Nephron progenitor cell (in vitro differentiated cells): Measurements from ENCODE around the gene THSD7A.

Source experiments
- DNase-seq: peaks from one replicate; pipeline ENCODE4 v3.0.0; 2021
- H3K27ac Mint-ChIP-seq: 2 replicates; pipeline ENCODE4 v1.8.0; 2021; ENCODE audit warnings: mild to moderate bottlenecking, moderate library complexity, mixed read lengths
- H3K27me3 Mint-ChIP-seq: 2 replicates; pipeline ENCODE4 v1.8.0; 2021; ENCODE audit warnings: mild to moderate bottlenecking, low read depth, mixed read lengths; ENCODE audit not compliant: poor library complexity
- H3K36me3 Mint-ChIP-seq: 2 replicates; pipeline ENCODE4 v1.8.0; 2021; ENCODE audit warnings: low read depth, mixed read lengths
- H3K4me1 Mint-ChIP-seq: 2 replicates; pipeline ENCODE4 v1.8.0; 2021; ENCODE audit warnings: mixed read lengths
- H3K4me3 Mint-ChIP-seq: 2 replicates; pipeline ENCODE4 v1.8.0; 2021; ENCODE audit warnings: mild to moderate bottlenecking, moderate library complexity, mixed read lengths
- H3K9me3 Mint-ChIP-seq: 2 replicates; pipeline ENCODE4 v1.8.0; 2021; ENCODE audit warnings: mild to moderate bottlenecking, moderate library complexity, mixed read lengths
- CTCF ChIP-seq: fragments of 200-600 bp; sonication (generic); IDR thresholded peaks from 2 replicates; pipeline ENCODE4 v1.5.0; 2021; ENCODE audit warnings: antibody characterized with exemption

The THSD7A gene

DNA sequence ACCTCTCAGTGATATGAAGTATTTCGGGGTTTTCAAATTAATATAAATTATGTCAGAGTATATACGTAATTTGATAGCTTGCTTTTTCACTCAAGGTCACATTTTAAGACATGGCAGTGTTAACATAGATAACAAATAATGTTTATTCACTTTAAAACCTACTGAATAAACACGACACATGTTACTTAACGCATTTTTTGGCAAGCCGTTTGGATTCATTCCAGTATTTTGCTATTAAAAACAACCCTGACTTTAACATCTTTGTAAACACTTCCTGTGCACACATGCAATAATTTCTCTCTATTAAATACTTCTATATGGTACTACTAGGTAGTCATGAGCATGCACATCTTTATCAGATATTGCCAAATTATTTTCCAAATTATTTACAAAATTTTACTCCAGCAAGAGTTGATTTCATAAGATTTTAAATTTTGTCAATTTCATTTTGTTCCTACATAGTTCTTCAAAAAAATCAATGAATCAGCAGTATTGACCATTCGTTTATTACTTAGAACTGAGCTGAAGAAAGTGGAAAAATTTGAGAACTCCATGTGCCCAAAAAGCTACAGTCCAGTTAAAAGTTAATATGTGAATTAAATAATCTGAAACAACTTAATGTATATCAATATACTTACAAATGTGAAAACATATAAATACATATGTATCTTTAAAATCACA lies 26.8 kb upstream of the THSD7A start:
- H3K36me3 Mint-ChIP-seq, result no peaks in the 10 kb centered on the region
- peaks cover 3% of the 10 kb centered on the region for H3K27me3 Mint-ChIP-seq
- no peak overlapping the region for H3K27ac Mint-ChIP-seq
- H3K4me3 Mint-ChIP-seq, result no peak overlapping the region
- no peak for DNase-seq
- TF ChIP-seq CTCF, result no peak
- H3K4me1 Mint-ChIP-seq, result no peaks in the 10 kb centered on the region
- H3K9me3 Mint-ChIP-seq, result no peaks in the 10 kb centered on the region

GRCh38 chr7:11858026-11858425 lies 26.0 kb upstream of the THSD7A start:
- H3K9me3 Mint-ChIP-seq, result no peaks in the 10 kb centered on the region
- H3K4me1 Mint-ChIP-seq, result no peaks in the 10 kb centered on the region
- no peak for TF ChIP-seq CTCF
- no peaks in the 10 kb centered on the region for H3K36me3 Mint-ChIP-seq
- H3K27me3 Mint-ChIP-seq, result peaks cover 3% of the 10 kb centered on the region
- H3K27ac Mint-ChIP-seq, result no peak overlapping the region
- no peak for DNase-seq
- no peak overlapping the region for H3K4me3 Mint-ChIP-seq

DNA sequence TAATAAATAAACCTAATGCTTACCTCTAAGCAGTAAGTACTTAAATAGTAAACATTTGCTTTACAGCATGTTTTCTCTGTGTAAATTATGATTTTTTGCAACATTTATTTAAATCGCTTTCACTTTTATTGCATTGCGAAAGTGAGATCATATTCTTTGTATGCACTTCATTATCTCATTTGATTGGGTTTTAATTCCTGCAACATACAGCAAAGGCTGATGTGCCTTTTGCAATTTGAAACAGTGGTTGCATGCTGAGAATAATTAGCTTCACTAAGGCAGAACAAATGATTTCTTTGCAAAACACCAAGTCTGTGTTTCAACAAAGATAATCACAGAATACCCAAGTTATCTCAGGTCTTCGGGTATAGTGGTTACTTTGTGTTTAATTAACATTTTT lies 16.3 kb upstream of the THSD7A start:
- H3K36me3 Mint-ChIP-seq, result no peaks in the 10 kb centered on the region
- no peak for DNase-seq
- H3K4me1 Mint-ChIP-seq, result no peaks in the 10 kb centered on the region
- peaks cover 5% of the 10 kb centered on the region for H3K27me3 Mint-ChIP-seq
- no peak overlapping the region for H3K4me3 Mint-ChIP-seq
- TF ChIP-seq CTCF, result no peak
- H3K9me3 Mint-ChIP-seq, result no peaks in the 10 kb centered on the region
- no peak overlapping the region for H3K27ac Mint-ChIP-seq

- TF ChIP-seq CTCF, result no peak
- no peak for DNase-seq
- peaks cover 5% of the 10 kb centered on the region for H3K27me3 Mint-ChIP-seq
- H3K4me3 Mint-ChIP-seq, result no peak overlapping the region
- H3K27ac Mint-ChIP-seq, result no peak overlapping the region
- H3K9me3 Mint-ChIP-seq, result no peaks in the 10 kb centered on the region
- no peaks in the 10 kb centered on the region for H3K36me3 Mint-ChIP-seq
- no peaks in the 10 kb centered on the region for H3K4me1 Mint-ChIP-seq
These were observed 15.3 kb upstream of the THSD7A start for GRCh38 chr7:11847336-11847735.

- Mint-ChIP-seq H3K4me1 (no peaks in the 10 kb centered on the region), H3K27ac (no peak overlapping the region), H3K36me3 (no peaks in the 10 kb centered on the region), H3K4me3 (no peak overlapping the region), H3K27me3 (peaks cover 5% of the 10 kb centered on the region), H3K9me3 (no peaks in the 10 kb centered on the region)
- no peak for TF ChIP-seq CTCF
- DNase-seq, result no peak
These were observed 14.5 kb upstream of the THSD7A start for GRCh38 chr7:11846361-11846955.
